ENCODE measurements around the gene GPNMB.

Gene GPNMB

GRCh38 chr7:23226844-23227450 is 19.6 kb upstream of the GPNMB start:
- H3K4me2 ChIP-seq (ENCODE audit: low read length): no peak overlapping the region
- no peaks in the 10 kb centered on the region for H3K9me3 ChIP-seq (ENCODE audit: control insufficient read depth, low read length)
- H2AFZ ChIP-seq: no peak overlapping the region
- TF ChIP-seq, protein P1, sequence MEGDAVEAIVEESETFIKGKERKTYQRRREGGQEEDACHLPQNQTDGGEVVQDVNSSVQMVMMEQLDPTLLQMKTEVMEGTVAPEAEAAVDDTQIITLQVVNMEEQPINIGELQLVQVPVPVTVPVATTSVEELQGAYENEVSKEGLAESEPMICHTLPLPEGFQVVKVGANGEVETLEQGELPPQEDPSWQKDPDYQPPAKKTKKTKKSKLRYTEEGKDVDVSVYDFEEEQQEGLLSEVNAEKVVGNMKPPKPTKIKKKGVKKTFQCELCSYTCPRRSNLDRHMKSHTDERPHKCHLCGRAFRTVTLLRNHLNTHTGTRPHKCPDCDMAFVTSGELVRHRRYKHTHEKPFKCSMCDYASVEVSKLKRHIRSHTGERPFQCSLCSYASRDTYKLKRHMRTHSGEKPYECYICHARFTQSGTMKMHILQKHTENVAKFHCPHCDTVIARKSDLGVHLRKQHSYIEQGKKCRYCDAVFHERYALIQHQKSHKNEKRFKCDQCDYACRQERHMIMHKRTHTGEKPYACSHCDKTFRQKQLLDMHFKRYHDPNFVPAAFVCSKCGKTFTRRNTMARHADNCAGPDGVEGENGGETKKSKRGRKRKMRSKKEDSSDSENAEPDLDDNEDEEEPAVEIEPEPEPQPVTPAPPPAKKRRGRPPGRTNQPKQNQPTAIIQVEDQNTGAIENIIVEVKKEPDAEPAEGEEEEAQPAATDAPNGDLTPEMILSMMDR (IDR thresholded peaks at IDR 0.05): no peak
- no peak overlapping the region for H3K9ac ChIP-seq
- H3K27ac ChIP-seq: no peak overlapping the region
- no peaks in the 10 kb centered on the region for H3K79me2 ChIP-seq
- H3K4me1 ChIP-seq: no peaks in the 10 kb centered on the region
- no peaks in the 10 kb centered on the region for H3K27me3 ChIP-seq (ENCODE audit: control insufficient read depth, insufficient read depth, low read length)
- no peak overlapping the region for H3K4me3 ChIP-seq (ENCODE audit: low read depth, low read length)
- H3K36me3 ChIP-seq (ENCODE audit: control insufficient read depth, insufficient read depth, low read length): no peaks in the 10 kb centered on the region

- H3K4me3 ChIP-seq (ENCODE audit: low read depth, low read length): no peak overlapping the region
- no peak overlapping the region for H3K27ac ChIP-seq
- H3K4me2 ChIP-seq (ENCODE audit: low read length): no peak overlapping the region
- no peaks in the 10 kb centered on the region for H3K27me3 ChIP-seq (ENCODE audit: control insufficient read depth, insufficient read depth, low read length)
- TF ChIP-seq, protein P1 (IDR thresholded peaks at IDR 0.05): no peak
- H3K36me3 ChIP-seq (ENCODE audit: control insufficient read depth, insufficient read depth, low read length): no peaks in the 10 kb centered on the region
- no peak overlapping the region for H2AFZ ChIP-seq
- H3K79me2 ChIP-seq: no peaks in the 10 kb centered on the region
- no peaks in the 10 kb centered on the region for H3K9me3 ChIP-seq (ENCODE audit: control insufficient read depth, low read length)
- no peak overlapping the region for H3K9ac ChIP-seq
- no peaks in the 10 kb centered on the region for H3K4me1 ChIP-seq
Measured at GRCh38 chr7:23228412-23228811, 18.2 kb upstream of the GPNMB start.

- H3K4me2 ChIP-seq (ENCODE audit: low read length): no peak overlapping the region
- no peak overlapping the region for H3K9ac ChIP-seq
- no peaks in the 10 kb centered on the region for H3K4me1 ChIP-seq
- H3K36me3 ChIP-seq (ENCODE audit: control insufficient read depth, insufficient read depth, low read length): no peaks in the 10 kb centered on the region
- no peak overlapping the region for H3K27ac ChIP-seq
- no peak overlapping the region for H3K4me3 ChIP-seq (ENCODE audit: low read depth, low read length)
- H3K27me3 ChIP-seq (ENCODE audit: control insufficient read depth, insufficient read depth, low read length): no peaks in the 10 kb centered on the region
- TF ChIP-seq, protein P1 (IDR thresholded peaks at IDR 0.05): no peak
- H3K9me3 ChIP-seq (ENCODE audit: control insufficient read depth, low read length): no peaks in the 10 kb centered on the region
- H2AFZ ChIP-seq: no peak overlapping the region
- H3K79me2 ChIP-seq: no peaks in the 10 kb centered on the region
Measured at GRCh38 chr7:23230641-23231101, 15.9 kb upstream of the GPNMB start.

DNA sequence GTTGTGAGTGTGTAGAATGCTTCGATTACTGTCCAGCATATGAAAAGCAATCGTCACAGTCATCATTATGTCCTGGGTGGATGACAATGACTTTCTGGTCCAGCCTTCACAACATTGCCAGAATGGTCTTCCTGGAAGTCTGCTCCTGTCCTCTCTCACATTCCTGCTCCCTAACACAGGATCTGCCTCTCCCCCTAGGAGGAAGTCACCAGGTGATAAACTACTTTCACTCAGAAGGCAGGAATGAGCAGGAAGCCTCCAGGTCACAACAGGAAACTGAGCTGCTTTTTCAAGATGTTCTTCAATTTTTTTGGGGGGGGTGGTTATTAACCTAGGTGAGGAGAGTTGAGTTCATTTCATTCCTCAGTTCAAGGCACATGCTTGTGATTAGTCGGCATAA is 13.6 kb upstream of the GPNMB start:
- no peak overlapping the region for H3K4me3 ChIP-seq (ENCODE audit: low read depth, low read length)
- no peak overlapping the region for H3K4me2 ChIP-seq (ENCODE audit: low read length)
- TF ChIP-seq, protein P1 (IDR thresholded peaks at IDR 0.05): no peak
- H3K9ac ChIP-seq: no peak overlapping the region
- no peaks in the 10 kb centered on the region for H3K36me3 ChIP-seq (ENCODE audit: control insufficient read depth, insufficient read depth, low read length)
- H2AFZ ChIP-seq: no peak overlapping the region
- H3K4me1 ChIP-seq: no peaks in the 10 kb centered on the region
- H3K9me3 ChIP-seq (ENCODE audit: control insufficient read depth, low read length): no peaks in the 10 kb centered on the region
- H3K27ac ChIP-seq: no peak overlapping the region
- no peaks in the 10 kb centered on the region for H3K27me3 ChIP-seq (ENCODE audit: control insufficient read depth, insufficient read depth, low read length)
- H3K79me2 ChIP-seq: no peaks in the 10 kb centered on the region

Data from parathyroid adenoma (tissue), 2 donors.